H1 (cell line): Measurements from ENCODE around the gene TXNDC8. TPM values are rescaled to one million over a fixed set of nuclear protein-coding genes. Genes with fewer than 3 reads are reported as not detected.

Source experiments
- ATF2 ChIP-seq: IDR thresholded peaks from 2 replicates; pipeline ENCODE4 v1.6.1; 2012; ENCODE audit warnings: low read length, inconsistent platforms
- CREB1 ChIP-seq: IDR thresholded peaks from 2 replicates; pipeline ENCODE4 v1.6.1; 2012; ENCODE audit warnings: inconsistent platforms
- EGR1 ChIP-seq: IDR thresholded peaks from 2 replicates; pipeline ENCODE4 v1.6.1; 2011; ENCODE audit warnings: low read depth, low read length, borderline replicate concordance
- PHF8 ChIP-seq: fragments of 200-600 bp; sonication (generic); conservative IDR thresholded peaks from 2 replicates; pipeline ENCODE4 v1.7.1; 2012; ENCODE audit warnings: low read depth, mild to moderate bottlenecking, inconsistent platforms, low read length, moderate library complexity
- RNF2 ChIP-seq: fragments of 200-900, 300-1000 bp; sonication (generic); IDR thresholded peaks from 2 replicates; pipeline ENCODE4 v1.7.1; 2016; ENCODE audit warnings: borderline replicate concordance, low read depth, mild to moderate bottlenecking, antibody characterized with exemption, low read length; ENCODE audit not compliant: poor library complexity, severe bottlenecking; ENCODE audit errors: missing control alignments
- TAF1 ChIP-seq: IDR thresholded peaks from 2 replicates; pipeline ENCODE4 v1.6.1; 2011; ENCODE audit warnings: mild to moderate bottlenecking, low read depth, low read length
- TEAD4 ChIP-seq: IDR thresholded peaks from 2 replicates; pipeline ENCODE4 v1.6.1; 2012; ENCODE audit warnings: low read depth, low read length, inconsistent platforms, mixed read lengths
- polyA plus RNA-seq, 7 experiments: library from polyadenylated mRNA; depleted of rRNA in 3 of 7; stranded (reverse) in 5 of 7; unstranded in 2 of 7; fragments of >200 nt in 5 of 7; fragments of 200-250 nt in 2 of 7; gene quantifications; 1 replicate in 5 of 7; 2 replicates in 1 of 7; 4 replicates in 1 of 7; pipeline versions ENCODE4 v1.2.1 to v1.2.3, GENCODE V29; 2011 to 2013; ENCODE audit warnings: missing spikeins in 2 of 7, mixed read lengths in 2 of 7
- total RNA-seq: library from RNA; stranded (reverse); fragmentation: NEBNext Ultra II Directional; extraction: Animal tissue kit (Norgen Biotek cat#: 25700); gene quantifications from 2 replicates; pipeline ENCODE4 v1.2.1, GENCODE V29; 2021

Gene TXNDC8
- total and polyA plus RNA-seq, 2 of the 8 experiments (the other 6 are each of a cell fraction or from before 2014, with no cell fraction given), result not detected

- TF ChIP-seq RNF2 (no peak), TAF1 (no peak), PHF8 (no peak), CREB1 (no peak), EGR1 (no peak), TEAD4 (no peak), ATF2 (no peak)
- TF ChIP-seq, all 59 proteins: peak for 0
Measured at GRCh38 chr9:110261632-110262031, 76.0 kb downstream of the TXNDC8 start (continued).
